Nephron (organoid): ENCODE data around the gene BID.

ENCODE experiments used
- H3K27ac Mint-ChIP-seq, 3 experiments: 2 replicates each; pipeline ENCODE4 v1.8.0; 2020; ENCODE audit warnings: mixed read lengths in 3 of 3, mild to moderate bottlenecking in 2 of 3, moderate library complexity in 1 of 3
- H3K27me3 Mint-ChIP-seq: 2 replicates; pipeline ENCODE4 v1.8.0; 2021; ENCODE audit warnings: low read depth, mild to moderate bottlenecking, moderate library complexity, mixed read lengths
- H3K36me3 Mint-ChIP-seq: 2 replicates; pipeline ENCODE4 v1.8.0; 2020; ENCODE audit warnings: low read depth, mixed read lengths
- H3K4me1 Mint-ChIP-seq: 2 replicates; pipeline ENCODE4 v1.8.0; 2020; ENCODE audit warnings: mixed read lengths
- H3K4me3 Mint-ChIP-seq, 3 experiments: 2 replicates each; pipeline ENCODE4 v1.8.0; 2020; ENCODE audit warnings: mild to moderate bottlenecking in 3 of 3, mixed read lengths in 3 of 3, moderate library complexity in 2 of 3
- H3K9me3 Mint-ChIP-seq: 2 replicates; pipeline ENCODE4 v1.8.0; 2020; ENCODE audit warnings: mixed read lengths
- TF ChIP-seq, protein P1 (sequence below), 3 experiments: fragments of 200-600 bp; sonication (generic); IDR thresholded peaks; one replicate each; pipeline ENCODE4 v1.5.0; 2021; ENCODE audit warnings: antibody characterized with exemption in 3 of 3; ENCODE audit not compliant: unreplicated experiment in 3 of 3

The BID gene

DNA sequence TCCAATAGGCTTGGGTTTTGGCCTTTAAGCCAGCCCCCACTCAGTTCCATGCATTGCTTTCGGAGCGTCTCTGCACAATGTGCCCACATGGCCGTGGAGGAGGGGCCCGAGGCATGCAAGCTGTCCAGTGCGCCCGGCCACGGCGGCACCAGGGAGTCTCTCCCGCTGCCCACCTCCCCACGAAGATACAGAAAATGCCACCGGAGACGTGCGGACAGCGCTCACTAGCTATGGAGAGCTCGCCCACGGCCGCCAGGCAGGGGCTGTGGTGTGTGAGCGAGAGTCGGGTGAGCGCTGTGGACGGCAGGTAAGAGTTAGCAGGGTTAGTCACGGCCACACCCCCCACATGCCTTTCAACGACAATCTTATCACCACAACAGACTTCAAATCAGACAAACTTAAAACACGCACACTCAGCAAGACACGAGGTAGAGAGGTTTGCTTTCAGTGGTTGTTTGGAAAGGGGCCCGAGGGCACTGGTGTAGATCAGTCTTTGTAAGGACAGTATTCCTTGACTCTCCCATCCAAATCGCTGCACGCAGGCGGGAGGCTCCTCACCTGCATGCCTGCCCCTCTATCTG lies 18.7 kb upstream of the BID start:
- Mint-ChIP-seq H3K9me3 (no peaks in the 10 kb centered on the region), H3K27ac (no peak overlapping the region), H3K4me1 (peaks cover 5% of the 10 kb centered on the region), H3K27me3 (no peaks in the 10 kb centered on the region), H3K4me3 (no peak overlapping the region), H3K36me3 (peaks cover 5% of the 10 kb centered on the region)
- TF ChIP-seq, protein P1, sequence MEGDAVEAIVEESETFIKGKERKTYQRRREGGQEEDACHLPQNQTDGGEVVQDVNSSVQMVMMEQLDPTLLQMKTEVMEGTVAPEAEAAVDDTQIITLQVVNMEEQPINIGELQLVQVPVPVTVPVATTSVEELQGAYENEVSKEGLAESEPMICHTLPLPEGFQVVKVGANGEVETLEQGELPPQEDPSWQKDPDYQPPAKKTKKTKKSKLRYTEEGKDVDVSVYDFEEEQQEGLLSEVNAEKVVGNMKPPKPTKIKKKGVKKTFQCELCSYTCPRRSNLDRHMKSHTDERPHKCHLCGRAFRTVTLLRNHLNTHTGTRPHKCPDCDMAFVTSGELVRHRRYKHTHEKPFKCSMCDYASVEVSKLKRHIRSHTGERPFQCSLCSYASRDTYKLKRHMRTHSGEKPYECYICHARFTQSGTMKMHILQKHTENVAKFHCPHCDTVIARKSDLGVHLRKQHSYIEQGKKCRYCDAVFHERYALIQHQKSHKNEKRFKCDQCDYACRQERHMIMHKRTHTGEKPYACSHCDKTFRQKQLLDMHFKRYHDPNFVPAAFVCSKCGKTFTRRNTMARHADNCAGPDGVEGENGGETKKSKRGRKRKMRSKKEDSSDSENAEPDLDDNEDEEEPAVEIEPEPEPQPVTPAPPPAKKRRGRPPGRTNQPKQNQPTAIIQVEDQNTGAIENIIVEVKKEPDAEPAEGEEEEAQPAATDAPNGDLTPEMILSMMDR (IDR thresholded peaks at IDR 0.05; ENCODE audit: unreplicated experiment in 3 of 3) = no peak

DNA sequence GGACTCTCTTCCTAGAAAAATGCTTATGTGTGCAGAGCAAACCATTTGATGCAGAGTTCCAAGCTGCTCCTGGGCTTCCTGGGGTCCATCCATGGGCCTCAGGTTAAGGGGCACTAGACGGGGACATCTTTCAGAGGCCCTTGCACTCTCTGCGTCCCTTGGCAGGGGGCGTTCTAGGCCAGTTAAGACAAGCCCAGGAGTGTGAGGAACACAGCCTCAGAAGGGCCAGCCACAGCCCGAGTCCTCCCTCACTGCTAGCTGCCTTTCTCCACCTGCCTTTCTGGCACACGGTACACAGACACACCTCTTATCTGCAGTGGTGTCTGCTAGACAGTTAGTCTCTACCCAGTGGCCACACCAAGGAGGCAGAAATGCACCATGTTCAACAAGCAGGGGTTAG lies 18.0 kb upstream of the BID start:
- TF ChIP-seq, protein P1 (IDR thresholded peaks at IDR 0.05; ENCODE audit: unreplicated experiment in 3 of 3) = no peak
- Mint-ChIP-seq H3K9me3 (no peaks in the 10 kb centered on the region), H3K36me3 (peaks cover 5% of the 10 kb centered on the region), H3K27ac (no peak overlapping the region), H3K4me1 (peaks cover 9% of the 10 kb centered on the region), H3K4me3 (no peak overlapping the region), H3K27me3 (no peaks in the 10 kb centered on the region)

DNA sequence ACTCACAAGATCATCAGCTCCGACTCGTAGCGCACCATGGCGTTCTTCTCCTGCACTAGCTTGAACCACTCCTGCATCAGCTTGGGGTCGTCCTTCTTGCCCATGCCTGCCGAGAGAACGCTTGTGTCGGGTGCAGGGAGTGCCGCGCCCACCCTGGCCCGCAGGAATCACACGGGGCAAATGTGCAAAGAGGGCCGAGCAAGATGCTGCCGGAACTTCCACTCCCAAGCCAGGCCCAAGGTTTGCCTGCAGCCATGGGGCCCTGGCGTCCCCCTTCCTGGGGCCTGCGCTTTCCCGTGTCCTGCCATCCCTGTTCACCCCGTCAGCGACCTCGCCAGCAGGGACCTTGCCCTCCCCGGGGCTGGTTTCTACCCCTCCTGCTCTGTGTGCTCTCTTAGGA lies 16.9 kb upstream of the BID start:
- H3K4me3 Mint-ChIP-seq = no peak overlapping the region
- H3K27ac Mint-ChIP-seq = no peak overlapping the region
- H3K36me3 Mint-ChIP-seq = peaks cover 5% of the 10 kb centered on the region
- TF ChIP-seq, protein P1 (IDR thresholded peaks at IDR 0.05; ENCODE audit: unreplicated experiment in 3 of 3) = no peak
- H3K9me3 Mint-ChIP-seq = no peaks in the 10 kb centered on the region
- H3K4me1 Mint-ChIP-seq = peaks cover 18% of the 10 kb centered on the region
- no peaks in the 10 kb centered on the region for H3K27me3 Mint-ChIP-seq

DNA sequence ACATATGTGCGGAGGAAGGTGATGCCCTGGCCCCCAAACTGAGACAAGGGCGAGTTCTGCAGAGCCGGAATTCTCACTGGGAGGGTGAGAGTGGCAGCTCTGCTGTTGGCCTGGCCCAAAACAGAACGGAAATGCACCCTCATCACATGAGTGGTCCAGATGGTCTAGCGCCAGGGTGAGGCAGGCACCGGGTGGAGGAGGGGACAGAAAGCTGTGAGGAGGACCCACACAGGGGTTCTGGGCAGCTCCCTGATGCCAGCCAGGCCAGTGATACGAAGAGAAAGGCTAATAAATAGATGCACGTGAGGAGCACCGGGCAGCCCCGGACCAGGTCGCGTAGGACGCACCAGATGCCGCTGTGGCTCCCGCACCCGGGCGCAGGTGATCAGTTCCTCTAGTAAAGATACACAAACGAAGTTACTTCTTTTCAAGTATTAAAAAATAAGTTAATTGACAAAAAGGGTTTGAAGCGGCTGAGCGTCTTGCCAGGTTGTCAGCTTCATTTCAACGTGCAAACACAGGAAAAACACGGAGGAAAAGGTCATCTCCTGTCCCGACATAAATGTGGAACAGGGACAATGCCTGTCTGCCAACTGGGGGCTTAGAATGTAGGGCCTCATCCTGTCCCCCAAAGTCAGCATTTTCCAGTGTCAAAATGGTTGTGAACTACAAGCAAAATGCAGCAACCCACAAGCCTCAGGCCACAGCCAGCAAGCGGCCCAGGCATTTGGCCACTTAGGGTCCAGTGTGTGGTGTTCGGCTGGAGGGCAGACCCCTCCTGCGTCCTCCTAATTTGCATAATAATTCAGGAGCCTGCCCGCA lies 15.3 kb upstream of the BID start:
- peaks cover 5% of the 10 kb centered on the region for H3K36me3 Mint-ChIP-seq
- TF ChIP-seq, protein P1 (IDR thresholded peaks at IDR 0.05; ENCODE audit: unreplicated experiment in 3 of 3) = no peak
- no peaks in the 10 kb centered on the region for H3K9me3 Mint-ChIP-seq
- no peak overlapping the region for H3K4me3 Mint-ChIP-seq
- H3K4me1 Mint-ChIP-seq = peaks cover 12% of the 10 kb centered on the region
- no peak overlapping the region for H3K27ac Mint-ChIP-seq
- H3K27me3 Mint-ChIP-seq = no peaks in the 10 kb centered on the region

DNA sequence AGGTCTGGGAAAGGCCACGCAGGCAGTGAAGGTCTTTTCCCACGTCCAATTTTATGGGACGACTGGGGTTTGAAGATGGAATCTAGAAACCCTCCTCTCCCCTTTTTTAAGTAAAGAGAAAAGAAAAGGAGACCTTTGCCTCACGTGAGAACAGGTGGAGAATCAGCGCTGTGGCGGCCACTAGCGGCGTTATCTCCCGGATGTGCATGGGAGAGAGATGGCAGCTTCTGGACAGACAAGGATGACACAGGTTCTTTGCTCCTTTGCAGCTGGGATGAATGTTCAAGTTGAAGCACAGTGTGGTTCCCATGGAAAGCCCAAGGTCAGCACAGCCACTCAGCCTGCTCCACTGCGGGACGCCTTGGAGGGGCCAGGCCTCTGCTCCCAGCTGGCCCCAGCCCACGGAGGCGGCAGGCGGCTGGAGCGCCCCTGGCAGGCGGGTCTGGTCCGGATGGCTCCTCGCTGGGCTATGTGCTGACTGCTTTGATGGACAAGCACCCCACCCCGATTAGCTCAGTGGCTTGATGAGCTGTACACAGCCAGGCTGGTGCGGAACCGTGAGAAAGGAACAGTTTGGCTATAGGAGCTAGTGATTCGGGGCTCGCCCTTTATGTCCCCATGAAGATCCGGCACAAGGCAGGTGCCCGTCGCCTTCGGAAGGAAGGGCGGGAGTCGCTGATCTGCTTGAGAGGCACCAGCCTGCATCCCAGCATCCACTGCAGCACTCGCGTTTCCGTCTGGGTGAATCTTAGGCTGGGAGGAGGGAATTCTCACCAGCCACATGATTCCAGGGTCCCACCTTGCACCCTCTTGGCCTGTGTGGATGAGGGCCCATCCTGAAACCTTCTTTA lies 14.5 kb upstream of the BID start:
- peaks cover 5% of the 10 kb centered on the region for H3K36me3 Mint-ChIP-seq
- no peak overlapping the region for H3K27ac Mint-ChIP-seq
- H3K4me3 Mint-ChIP-seq = no peak overlapping the region
- H3K4me1 Mint-ChIP-seq = peaks cover 12% of the 10 kb centered on the region
- TF ChIP-seq, protein P1 (IDR thresholded peaks at IDR 0.05; ENCODE audit: unreplicated experiment in 3 of 3) = peak in 1 of 3 experiments; percentile 6
- no peaks in the 10 kb centered on the region for H3K27me3 Mint-ChIP-seq
- no peaks in the 10 kb centered on the region for H3K9me3 Mint-ChIP-seq
